ENCODE results near the gene LEMD1. TPM values are rescaled to one million over a fixed set of nuclear protein-coding genes. Genes with fewer than 3 reads are reported as not detected.

LEMD1 gene
- total RNA-seq, 4 donors from 2014 or later = 5.1 TPM; not detected in 3

DNA sequence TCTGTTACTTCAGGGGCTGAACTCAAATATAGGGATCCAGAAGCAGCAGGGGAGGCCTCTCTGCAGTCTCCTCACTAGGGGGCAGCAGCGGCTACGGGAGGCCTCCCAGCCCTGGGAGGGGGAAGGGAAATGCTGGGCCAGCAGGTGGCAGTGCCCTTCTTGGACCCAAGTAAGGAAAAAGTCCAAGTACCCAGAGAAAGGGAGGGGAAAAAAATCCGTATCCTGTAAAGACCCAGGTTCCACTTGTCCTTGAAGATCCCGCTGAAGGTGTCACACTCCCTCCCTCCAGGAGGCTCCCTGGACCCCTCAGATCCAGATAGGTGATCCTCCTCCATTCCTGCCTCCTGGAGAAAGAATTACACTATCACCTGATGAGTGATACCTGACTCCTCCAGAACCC, 86.2 kb downstream of the LEMD1 start:
- no peak for TF ChIP-seq POLR2AphosphoS5 (IDR thresholded peaks at IDR 0.05)
- no peak for TF ChIP-seq EP300 (IDR thresholded peaks at IDR 0.05)
- TF ChIP-seq POLR2A (IDR thresholded peaks at IDR 0.05) = no peak
- TF ChIP-seq, protein P1, sequence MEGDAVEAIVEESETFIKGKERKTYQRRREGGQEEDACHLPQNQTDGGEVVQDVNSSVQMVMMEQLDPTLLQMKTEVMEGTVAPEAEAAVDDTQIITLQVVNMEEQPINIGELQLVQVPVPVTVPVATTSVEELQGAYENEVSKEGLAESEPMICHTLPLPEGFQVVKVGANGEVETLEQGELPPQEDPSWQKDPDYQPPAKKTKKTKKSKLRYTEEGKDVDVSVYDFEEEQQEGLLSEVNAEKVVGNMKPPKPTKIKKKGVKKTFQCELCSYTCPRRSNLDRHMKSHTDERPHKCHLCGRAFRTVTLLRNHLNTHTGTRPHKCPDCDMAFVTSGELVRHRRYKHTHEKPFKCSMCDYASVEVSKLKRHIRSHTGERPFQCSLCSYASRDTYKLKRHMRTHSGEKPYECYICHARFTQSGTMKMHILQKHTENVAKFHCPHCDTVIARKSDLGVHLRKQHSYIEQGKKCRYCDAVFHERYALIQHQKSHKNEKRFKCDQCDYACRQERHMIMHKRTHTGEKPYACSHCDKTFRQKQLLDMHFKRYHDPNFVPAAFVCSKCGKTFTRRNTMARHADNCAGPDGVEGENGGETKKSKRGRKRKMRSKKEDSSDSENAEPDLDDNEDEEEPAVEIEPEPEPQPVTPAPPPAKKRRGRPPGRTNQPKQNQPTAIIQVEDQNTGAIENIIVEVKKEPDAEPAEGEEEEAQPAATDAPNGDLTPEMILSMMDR (IDR thresholded peaks at IDR 0.05) = peak; percentile 88 to 90
- no peak for DNase-seq (ENCODE audit: low spot score in 2 of 2)
- Histone ChIP-seq H3K36me3 (no peaks in the 10 kb centered on the region), H3K4me1 (no peaks in the 10 kb centered on the region), H3K4me3 (no peak overlapping the region), H3K27ac (no peak overlapping the region), H3K27me3 (no peaks in the 10 kb centered on the region), H3K9me3 (no peaks in the 10 kb centered on the region)
- 20% methylated on average over 2 of the region's 4 CpGs for WGBS

DNA sequence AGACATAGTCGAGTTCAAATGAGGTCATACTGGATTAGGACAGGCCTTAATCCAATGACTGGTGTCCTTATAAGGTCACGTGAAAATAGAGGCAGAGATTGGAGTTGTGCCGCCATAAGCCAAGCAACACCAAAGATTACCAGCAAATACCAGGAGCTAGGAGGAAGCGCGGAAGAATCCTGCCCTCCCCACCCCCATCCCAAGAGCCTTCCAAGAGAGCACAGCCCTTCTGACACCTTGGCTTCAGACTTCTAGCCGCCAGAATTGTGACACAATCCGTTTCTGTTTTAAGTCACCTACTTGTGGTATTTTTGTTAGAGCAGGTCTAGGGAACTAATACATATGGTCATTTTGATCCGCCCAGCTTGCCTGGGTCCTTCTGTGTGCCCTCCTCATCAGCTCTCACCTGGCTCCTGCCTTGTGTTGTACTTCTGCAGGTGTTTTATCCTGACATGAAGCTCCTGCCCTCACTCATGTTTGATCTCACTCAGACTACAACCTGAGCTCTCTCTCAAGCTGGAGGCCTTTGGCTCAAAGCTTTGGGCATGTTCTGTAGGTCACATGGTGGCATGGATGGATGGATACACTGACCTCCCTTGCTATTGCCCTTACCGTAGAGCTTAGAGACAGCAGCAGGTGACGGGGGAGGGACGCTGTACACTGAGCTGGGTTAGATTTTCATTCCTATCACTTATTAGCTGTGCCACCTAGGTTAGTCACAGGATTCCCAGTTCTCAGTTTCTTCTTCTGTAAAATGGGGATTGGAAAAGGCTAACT, 89.7 kb downstream of the LEMD1 start:
- no peak for TF ChIP-seq EP300 (IDR thresholded peaks at IDR 0.05)
- TF ChIP-seq, protein P1 (IDR thresholded peaks at IDR 0.05) = no peak
- no peak for TF ChIP-seq POLR2AphosphoS5 (IDR thresholded peaks at IDR 0.05)
- TF ChIP-seq POLR2A (IDR thresholded peaks at IDR 0.05) = no peak
- Histone ChIP-seq H3K4me1 (no peaks in the 10 kb centered on the region), H3K27ac (no peak overlapping the region), H3K27me3 (no peaks in the 10 kb centered on the region), H3K9me3 (no peaks in the 10 kb centered on the region), H3K36me3 (no peaks in the 10 kb centered on the region), H3K4me3 (no peak overlapping the region)
- no peak for DNase-seq (ENCODE audit: low spot score in 2 of 2)
- WGBS = 87% methylated on average over 11 of the region's 11 CpGs

Other genes with a start within 250 kb of the LEMD1 start
- gene DSTYK, start 210.4 kb downstream of the LEMD1 start, total RNA-seq = 10 to 100 TPM; 12.3 to 19.5 (median 17.4) TPM
- 1 to 10 TPM; 3.1 to 4.3 (median 4.1) TPM for gene TMCC2, start 194.1 kb downstream of the LEMD1 start, total RNA-seq
- gene NUAK2, start 100.3 kb downstream of the LEMD1 start, total RNA-seq = 10 to 100 TPM; 16.2 to 41.2 (median 30.2) TPM
- 1 to 10 TPM in 1 of 4 donors, under 1 TPM in 2, not detected in 1; 0.30 to 3.5 (median 0.62) TPM for gene KLHDC8A, start 65.1 kb downstream of the LEMD1 start, total RNA-seq
- not detected for gene BLACAT1, start 34.0 kb upstream of the LEMD1 start, total RNA-seq
- 1 to 10 TPM; 2.7 to 9.7 (median 4.7) TPM for gene CDK18, start 82.6 kb upstream of the LEMD1 start, total RNA-seq
- gene ELK4, start 210.0 kb upstream of the LEMD1 start, total RNA-seq = 10 to 100 TPM; 30.9 to 52.6 (median 43.8) TPM

Data from suprapubic skin (tissue), 4 donors.